ENCODE data around the gene MPZL2. TPM values are rescaled to one million over a fixed set of nuclear protein-coding genes. Genes with fewer than 3 reads are reported as not detected.
A peak's percentile ranks its signal among the peaks of the same experiment; 100 is the strongest.

The MPZL2 gene
- total RNA-seq, 1 donor from 2014 or later = 4.9 TPM

GRCh38 chr11:118283756-118284350 lies 19.8 kb upstream of the MPZL2 start:
- DNase-seq (ENCODE audit: low read depth in 2 of 2) = no peak

DNA sequence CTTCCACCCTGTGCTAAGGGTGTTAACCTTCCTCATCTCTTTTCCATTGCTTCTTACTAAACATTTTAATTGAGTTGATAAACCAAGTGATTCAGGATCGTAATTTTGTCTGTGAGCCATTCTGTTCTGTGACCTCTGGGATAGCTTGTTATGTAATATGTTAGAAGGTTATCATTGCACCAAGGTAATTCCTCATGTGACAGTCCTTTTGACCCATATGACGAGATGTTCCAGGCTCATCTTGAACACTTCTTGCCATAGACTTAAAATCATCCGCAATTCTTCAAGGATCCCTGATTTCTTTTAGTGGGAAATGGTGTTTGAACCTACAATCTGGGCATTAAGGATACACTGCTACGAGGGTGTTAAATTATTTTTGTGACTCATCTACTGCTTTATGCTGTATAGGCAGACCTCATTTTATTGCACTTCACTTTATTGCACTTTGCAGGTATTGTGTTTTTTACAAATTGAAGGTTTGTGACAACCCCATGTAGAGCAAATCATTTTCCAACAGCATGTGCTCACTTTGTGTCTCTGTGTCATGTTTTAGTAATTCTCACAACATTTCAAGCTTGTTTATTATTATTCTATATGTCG lies 19.0 kb upstream of the MPZL2 start:
- no peak for DNase-seq (ENCODE audit: low read depth in 2 of 2)

DNA sequence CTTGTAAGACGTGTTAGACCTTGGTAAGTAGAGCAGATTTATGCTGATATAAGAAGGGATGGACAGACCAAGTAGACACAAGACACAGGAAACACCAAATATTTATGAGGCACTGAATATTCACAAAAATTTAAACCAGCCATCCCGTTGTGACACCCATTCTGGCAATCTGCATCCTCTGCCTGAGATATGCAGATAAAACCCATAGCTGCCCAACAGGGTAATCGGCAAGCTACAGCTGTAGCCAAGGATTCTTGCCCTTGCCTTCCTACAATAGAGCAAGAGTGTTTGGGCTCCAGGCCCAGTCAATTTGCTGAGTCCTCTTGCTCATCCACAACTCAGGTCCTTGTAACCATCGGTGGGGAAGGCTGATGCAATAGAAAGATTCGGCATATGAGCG lies 18.5 kb upstream of the MPZL2 start:
- no peak for DNase-seq (ENCODE audit: low read depth in 2 of 2)

DNA sequence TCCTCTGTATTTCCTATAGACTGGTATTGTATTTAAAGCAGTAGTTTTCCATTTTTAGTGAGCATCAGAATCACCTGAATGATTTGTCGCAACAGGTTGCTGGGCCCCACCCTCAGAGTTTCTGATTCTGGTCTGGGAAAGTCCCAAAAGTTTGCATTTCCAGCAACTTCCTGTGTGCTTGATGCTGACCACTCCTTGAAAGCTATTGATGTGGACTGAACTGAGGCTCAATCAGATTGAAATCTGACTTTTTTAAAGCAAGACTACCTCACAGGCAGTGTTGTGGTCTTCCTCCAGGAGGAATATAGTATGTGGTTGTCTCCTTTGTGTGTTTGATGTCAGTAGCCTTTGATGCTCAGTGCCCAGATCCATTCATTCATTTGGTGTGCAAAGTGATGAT lies 17.2 kb upstream of the MPZL2 start:
- DNase-seq (ENCODE audit: low read depth in 2 of 2) = no peak

GRCh38 chr11:118277312-118277711 lies 13.2 kb upstream of the MPZL2 start:
- DNase-seq (ENCODE audit: low read depth in 2 of 2) = peak; percentile 34 to 93

GRCh38 chr11:118276422-118276821 lies 12.3 kb upstream of the MPZL2 start:
- no peak for DNase-seq (ENCODE audit: low read depth in 2 of 2)

- peak in 1 of 2 donors; percentile 76 for DNase-seq (ENCODE audit: low read depth in 2 of 2)
These were observed 11.1 kb upstream of the MPZL2 start for GRCh38 chr11:118275176-118275575.

GRCh38 chr11:118274186-118274585 lies 10.1 kb upstream of the MPZL2 start:
- DNase-seq (ENCODE audit: low read depth in 2 of 2) = no peak

GRCh38 chr11:118272001-118272400 lies 7.9 kb upstream of the MPZL2 start:
- DNase-seq (ENCODE audit: low read depth in 2 of 2) = no peak

DNA sequence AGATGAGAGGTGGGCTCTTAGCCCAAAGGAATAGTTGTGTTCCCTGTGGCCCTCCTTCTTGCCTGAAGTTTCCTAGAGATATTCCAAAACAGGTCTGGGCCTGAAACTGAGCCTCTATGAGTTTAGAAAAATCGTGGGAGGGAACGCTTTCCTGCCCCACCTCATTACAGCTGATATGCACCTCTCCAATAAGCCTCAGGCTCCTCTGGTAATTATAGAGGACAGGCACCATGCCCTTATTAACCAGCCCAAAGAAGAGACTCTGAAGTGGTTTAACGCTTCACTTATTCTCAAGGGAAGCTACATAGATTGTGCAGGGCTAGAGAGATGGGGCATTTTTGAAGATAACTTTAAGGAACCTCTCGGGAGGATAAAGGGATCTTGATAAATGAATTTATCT lies 3.4 kb upstream of the MPZL2 start:
- DNase-seq (ENCODE audit: low read depth in 2 of 2) = no peak

DNA sequence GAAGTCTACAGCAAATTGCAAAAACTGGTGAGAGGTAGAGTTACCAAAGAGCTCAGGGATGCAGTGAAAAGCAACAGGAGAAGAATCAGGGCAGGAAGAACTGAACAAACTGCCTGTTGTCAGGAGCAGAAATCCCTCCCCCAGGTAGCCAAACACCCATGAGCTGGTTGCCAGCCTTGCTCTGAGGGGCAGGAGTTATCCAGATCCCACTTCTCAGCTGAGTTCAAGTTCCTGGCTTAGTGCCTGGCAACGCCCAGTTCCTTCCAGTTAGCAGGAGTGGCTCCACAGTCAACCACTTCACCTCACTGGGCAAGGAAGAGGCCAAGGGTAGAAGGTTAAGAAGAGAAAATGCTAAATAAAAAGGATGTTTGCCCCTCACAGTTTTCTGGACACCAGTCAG lies 1.9 kb upstream of the MPZL2 start:
- DNase-seq (ENCODE audit: low read depth in 2 of 2) = no peak

GRCh38 chr11:118264569-118265465 lies 720 bp upstream of the MPZL2 start:
- no peak for DNase-seq (ENCODE audit: low read depth in 2 of 2)

DNA sequence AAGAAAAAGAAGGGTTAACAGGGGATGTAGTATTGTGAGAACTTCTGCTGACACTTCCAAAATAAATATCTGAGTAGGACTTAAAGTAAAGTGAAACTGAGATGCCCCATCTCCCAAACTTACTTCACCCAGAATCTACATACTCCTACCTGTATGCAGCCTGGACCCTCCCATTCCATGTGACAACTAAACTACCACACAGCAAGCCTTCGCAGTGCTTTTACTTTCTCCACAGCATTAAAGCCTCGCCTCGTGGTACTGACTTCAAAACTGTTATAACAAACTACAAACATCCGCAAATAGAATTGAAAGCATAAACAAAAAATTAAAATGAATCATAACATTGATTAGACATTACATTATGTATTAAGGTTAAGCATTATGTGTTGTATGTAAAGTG lies 985 bp downstream of the MPZL2 start:
- no peak for DNase-seq (ENCODE audit: low read depth in 2 of 2)

DNA sequence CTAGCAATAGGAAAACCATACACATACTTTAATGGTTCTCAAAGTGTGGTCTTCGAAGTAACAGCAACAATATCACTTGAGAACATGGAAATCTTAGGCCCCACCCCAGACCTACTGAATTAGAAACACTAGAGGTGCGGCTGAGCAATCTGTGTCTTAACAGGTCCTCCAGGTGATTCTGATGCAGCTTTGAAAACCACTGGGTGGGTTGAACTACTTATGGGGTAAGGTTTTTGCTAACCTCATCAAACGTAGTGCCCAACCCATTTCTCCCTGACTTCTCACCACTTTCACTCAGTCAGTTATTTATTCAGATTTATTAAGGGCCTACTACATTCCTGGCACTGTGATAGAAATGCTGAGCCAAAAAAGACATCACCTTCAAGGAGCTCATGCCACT lies 3.7 kb downstream of the MPZL2 start:
- DNase-seq (ENCODE audit: low read depth in 2 of 2) = no peak

DNA sequence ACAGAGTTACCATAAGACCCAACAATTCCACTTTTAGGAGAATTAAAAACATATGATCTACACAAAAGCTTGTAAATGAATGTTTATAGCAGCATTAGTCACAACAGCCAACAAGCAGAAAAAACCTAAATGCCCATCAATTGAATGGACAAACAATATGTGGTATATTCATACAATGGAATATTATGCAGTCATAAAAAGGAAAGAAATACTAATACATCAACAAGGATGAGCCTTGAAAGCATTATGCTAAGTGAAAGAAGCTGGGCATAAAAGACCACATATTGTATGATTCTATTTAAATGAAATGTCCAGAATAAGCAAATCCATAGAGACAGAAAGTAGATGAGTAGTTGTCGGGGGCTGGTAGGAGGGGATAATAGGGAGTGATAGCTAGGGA lies 5.0 kb downstream of the MPZL2 start:
- no peak for DNase-seq (ENCODE audit: low read depth in 2 of 2)

- no peak for DNase-seq (ENCODE audit: low read depth in 2 of 2)
These were observed 5.7 kb downstream of the MPZL2 start for GRCh38 chr11:118258410-118258809.

GRCh38 chr11:118252688-118253087 lies 11.4 kb downstream of the MPZL2 start:
- no peak for DNase-seq (ENCODE audit: low read depth in 2 of 2)

DNA sequence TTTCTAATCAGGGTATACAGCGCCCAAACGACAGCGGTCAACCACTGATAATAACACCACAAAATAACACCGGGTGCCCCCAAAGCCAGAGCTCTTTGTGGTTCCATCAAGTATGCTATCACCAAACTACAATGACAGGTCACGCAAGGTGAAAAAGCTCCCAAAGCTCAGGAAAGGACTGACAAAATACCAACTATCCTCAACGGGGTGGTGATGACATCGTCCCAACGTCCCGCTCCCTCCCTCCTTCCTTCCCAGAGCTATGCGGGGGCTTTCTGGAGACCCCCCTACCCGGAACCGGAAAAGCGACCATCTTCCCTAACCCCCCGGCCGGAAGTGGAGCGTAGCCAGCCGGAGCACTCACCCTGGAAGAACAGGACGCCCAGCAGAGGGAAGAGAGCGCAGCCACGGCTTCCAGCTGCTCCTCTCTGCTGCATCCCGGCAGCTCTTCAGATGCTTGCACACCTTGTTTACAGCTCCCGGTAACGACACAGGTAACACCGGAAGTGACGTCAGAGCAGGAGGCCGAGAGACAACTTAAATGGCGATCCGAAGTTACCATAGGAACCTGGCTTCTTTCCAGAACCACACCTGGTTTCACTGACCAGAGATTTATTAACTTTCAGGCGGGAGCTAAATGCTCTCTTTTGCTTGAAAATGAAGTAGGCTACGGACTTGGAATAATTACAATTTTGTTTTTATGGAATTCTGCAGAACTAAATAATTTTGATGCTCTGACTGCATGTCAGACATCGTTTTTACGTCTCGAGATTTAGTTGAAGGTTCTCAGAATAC lies 12.0 kb downstream of the MPZL2 start, which contains the start of gene MPZL3:
MPZL3 (minus strand) TSS at position 508 of the 795 bp plus-strand sequence; CDS start at position 437, 71 bp downstream.
- peak; percentile 79 to 85 for DNase-seq (ENCODE audit: low read depth in 2 of 2)

- peak; percentile 10 to 79 for DNase-seq (ENCODE audit: low read depth in 2 of 2)
These were observed 17.1 kb downstream of the MPZL2 start for GRCh38 chr11:118247041-118247440.

DNA sequence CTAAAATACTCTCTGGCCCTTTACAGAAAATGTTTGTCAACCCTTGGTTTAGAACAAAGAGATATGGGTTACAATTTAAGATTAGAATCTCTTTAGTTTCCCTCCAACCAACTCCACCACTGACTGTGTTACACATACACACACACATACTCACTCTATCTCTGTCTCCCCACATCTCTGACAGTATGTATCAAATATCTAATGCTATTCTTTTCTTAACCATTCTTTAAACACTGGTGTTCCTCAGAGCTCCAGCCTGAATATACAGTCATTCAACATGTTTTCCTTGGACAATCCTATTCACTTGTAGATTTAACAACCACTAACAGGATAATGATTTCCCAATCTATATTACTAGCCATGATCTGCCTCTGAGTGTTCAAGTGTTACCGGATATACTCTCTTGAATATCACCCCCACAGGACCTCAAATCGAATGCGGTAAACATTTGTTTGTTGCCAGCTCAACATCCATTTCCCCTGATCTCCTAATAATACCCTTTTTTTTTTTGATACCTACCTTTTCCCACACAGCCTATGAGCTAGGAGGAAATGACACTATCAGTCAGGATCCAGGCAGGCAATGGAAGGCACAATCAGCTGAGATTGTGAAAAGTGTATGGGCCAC lies 18.0 kb downstream of the MPZL2 start:
- peak in 1 of 2 donors; percentile 32 for DNase-seq (ENCODE audit: low read depth in 2 of 2)

All from dermis microvascular lymphatic vessel endothelial cell (primary cell).